ENCODE measurements around the gene HPCA. TPM values are rescaled to one million over a fixed set of nuclear protein-coding genes. Genes with fewer than 3 reads are reported as not detected.

HPCA gene
- total and polyA plus RNA-seq, 2 donors (not counting 1 experiment from before 2014, with no cell fraction given) = 0.33 TPM; not detected in 1

DNA sequence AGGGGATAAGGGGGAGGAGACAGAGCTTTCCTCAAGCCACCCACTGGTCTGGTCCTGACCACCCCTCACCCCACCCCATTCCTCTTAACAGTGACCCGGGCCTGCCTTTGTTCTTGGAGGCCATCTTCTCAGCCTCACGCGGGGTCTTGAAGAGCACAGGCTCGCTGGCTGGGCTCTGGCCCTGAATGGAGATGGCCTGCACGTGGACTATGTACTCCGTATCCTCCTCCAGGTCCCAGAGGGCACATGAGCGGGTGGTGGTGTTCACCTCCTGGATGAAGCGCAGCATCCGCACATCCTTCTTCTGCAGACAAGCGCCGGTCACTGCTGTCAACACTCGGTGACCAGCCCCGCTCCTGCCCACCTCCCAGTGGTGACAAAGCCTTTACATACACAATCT is 18.2 kb upstream of the HPCA start:
- Histone ChIP-seq H3K4me2 (ENCODE audit: extremely low read depth, insufficient read depth, low read length) (no peak overlapping the region), H3K79me2 (ENCODE audit: control insufficient read depth, insufficient read depth, low read length) (no peaks in the 10 kb centered on the region), H3K27me3 (ENCODE audit: control insufficient read depth, insufficient read depth, low read length) (peaks cover 12% of the 10 kb centered on the region), H3K9ac (ENCODE audit: insufficient read depth, low read length) (no peak overlapping the region), H3K4me3 (replicated peaks in 1 of 4; ENCODE audit: control extremely low read depth in 1 of 4, insufficient read depth in 1 of 4, low read depth in 3 of 4, low read length in 4 of 4) (no peak overlapping the region), H3K27ac (ENCODE audit: insufficient read depth, low read length) (no peak overlapping the region), H3K4me1 (ENCODE audit: control insufficient read depth, extremely low read depth, insufficient read depth, low read length) (no peaks in the 10 kb centered on the region), H2AFZ (ENCODE audit: low read length) (no peak overlapping the region), H3K36me3 (ENCODE audit: control insufficient read depth, insufficient read depth, low read length) (no peaks in the 10 kb centered on the region), H4K20me1 (ENCODE audit: control insufficient read depth, extremely low read depth, insufficient read depth, low read length) (no peaks in the 10 kb centered on the region), H3K9me3 (ENCODE audit: control insufficient read depth, insufficient read depth, low read depth, low read length) (no peaks in the 10 kb centered on the region)
- TF ChIP-seq EZH2 (IDR thresholded peaks at IDR 0.05; ENCODE audit: low read length, missing control alignments) = no peak
- TF ChIP-seq, protein P1, sequence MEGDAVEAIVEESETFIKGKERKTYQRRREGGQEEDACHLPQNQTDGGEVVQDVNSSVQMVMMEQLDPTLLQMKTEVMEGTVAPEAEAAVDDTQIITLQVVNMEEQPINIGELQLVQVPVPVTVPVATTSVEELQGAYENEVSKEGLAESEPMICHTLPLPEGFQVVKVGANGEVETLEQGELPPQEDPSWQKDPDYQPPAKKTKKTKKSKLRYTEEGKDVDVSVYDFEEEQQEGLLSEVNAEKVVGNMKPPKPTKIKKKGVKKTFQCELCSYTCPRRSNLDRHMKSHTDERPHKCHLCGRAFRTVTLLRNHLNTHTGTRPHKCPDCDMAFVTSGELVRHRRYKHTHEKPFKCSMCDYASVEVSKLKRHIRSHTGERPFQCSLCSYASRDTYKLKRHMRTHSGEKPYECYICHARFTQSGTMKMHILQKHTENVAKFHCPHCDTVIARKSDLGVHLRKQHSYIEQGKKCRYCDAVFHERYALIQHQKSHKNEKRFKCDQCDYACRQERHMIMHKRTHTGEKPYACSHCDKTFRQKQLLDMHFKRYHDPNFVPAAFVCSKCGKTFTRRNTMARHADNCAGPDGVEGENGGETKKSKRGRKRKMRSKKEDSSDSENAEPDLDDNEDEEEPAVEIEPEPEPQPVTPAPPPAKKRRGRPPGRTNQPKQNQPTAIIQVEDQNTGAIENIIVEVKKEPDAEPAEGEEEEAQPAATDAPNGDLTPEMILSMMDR (conservative IDR thresholded peaks at IDR 0.05 in 1 of 2, IDR thresholded peaks at IDR 0.05 in 1 of 2; ENCODE audit: low read depth in 1 of 2, low read length in 2 of 2) = no peak
- no peak for DNase-seq (ENCODE audit: low read depth in 2 of 2)

DNA sequence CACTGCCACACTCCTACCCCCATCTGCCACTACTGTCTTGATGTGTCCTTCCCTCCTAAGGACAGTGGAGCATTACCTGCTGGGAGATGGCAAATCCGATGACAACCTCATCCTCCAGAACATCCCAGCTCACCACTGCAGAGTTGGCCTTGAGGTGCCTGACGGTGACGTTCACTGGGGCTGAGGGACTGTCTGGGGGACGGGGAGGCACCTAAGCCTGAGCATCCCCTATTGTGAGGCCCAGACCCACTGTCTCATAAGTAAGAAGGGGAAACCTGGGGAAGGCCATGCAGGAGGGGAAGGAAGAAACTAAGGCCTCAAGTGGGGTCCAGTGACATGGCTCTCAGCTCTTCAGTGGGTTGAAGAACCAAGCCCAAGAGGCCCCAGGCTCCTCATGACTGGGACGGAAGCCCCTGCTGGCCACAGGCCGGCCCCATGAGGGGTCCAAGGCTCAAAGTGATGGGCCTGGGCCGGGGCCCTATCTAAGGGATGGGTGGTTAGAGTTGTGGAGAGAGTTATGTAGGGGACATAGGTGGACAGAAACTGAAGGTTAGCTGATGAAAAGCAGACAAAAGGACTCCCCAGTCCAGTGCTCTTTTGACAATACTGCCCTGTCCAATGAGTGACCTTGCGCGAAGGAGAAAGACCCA is 17.4 kb upstream of the HPCA start:
- Histone ChIP-seq H3K4me1 (ENCODE audit: control insufficient read depth, extremely low read depth, insufficient read depth, low read length) (no peaks in the 10 kb centered on the region), H3K4me3 (replicated peaks in 1 of 4; ENCODE audit: control extremely low read depth in 1 of 4, insufficient read depth in 1 of 4, low read depth in 3 of 4, low read length in 4 of 4) (no peak overlapping the region), H3K9ac (ENCODE audit: insufficient read depth, low read length) (no peak overlapping the region), H3K27me3 (ENCODE audit: control insufficient read depth, insufficient read depth, low read length) (peaks cover 12% of the 10 kb centered on the region), H3K9me3 (ENCODE audit: control insufficient read depth, insufficient read depth, low read depth, low read length) (no peaks in the 10 kb centered on the region), H2AFZ (ENCODE audit: low read length) (no peak overlapping the region), H4K20me1 (ENCODE audit: control insufficient read depth, extremely low read depth, insufficient read depth, low read length) (no peaks in the 10 kb centered on the region), H3K79me2 (ENCODE audit: control insufficient read depth, insufficient read depth, low read length) (no peaks in the 10 kb centered on the region), H3K27ac (ENCODE audit: insufficient read depth, low read length) (no peak overlapping the region), H3K4me2 (ENCODE audit: extremely low read depth, insufficient read depth, low read length) (no peak overlapping the region), H3K36me3 (ENCODE audit: control insufficient read depth, insufficient read depth, low read length) (no peaks in the 10 kb centered on the region)
- TF ChIP-seq, protein P1 (conservative IDR thresholded peaks at IDR 0.05 in 1 of 2, IDR thresholded peaks at IDR 0.05 in 1 of 2; ENCODE audit: low read depth in 1 of 2, low read length in 2 of 2) = no peak
- no peak for DNase-seq (ENCODE audit: low read depth in 2 of 2)

DNA sequence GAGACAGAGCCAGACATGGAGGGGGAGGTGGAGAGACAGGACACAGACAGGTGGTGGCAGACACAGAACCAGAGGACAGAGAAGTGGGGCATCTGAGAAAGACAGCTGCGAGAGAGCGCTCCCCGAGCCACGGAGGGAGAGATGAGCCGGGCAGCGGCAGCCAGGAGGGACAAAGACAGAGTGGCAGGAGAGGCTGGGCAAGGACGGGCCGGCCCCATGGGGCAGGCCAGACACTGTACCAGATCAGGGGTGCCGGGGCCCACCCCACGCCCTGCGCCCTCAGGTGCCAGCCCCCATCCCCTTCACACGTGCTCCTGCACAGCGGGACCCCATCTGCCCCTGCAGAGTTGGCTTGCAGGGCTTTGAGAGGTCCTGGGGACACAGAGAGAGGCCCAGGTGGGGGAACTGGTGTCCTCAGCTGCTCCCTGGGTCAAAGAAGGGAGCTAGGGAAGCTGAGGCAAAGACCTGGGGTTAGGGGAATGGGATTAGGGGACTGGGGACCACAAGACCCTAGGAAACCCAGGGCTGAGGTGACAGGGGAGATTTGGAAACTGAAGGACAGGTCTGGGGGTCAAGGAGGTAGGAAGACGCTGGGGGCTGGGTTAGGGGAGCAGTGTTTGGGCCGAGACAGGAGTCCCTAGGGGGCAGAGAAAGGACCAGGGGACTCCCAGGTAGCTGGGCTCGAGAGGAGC is 16.2 kb upstream of the HPCA start:
- H2AFZ ChIP-seq (ENCODE audit: low read length) = no peak overlapping the region
- no peak overlapping the region for H3K9ac ChIP-seq (ENCODE audit: insufficient read depth, low read length)
- H3K4me2 ChIP-seq (ENCODE audit: extremely low read depth, insufficient read depth, low read length) = peak overlapping the region; percentile 23

More for the DNA sequence above, 16.2 kb upstream of the HPCA start:
- TF ChIP-seq, protein P1 (conservative IDR thresholded peaks at IDR 0.05 in 1 of 2, IDR thresholded peaks at IDR 0.05 in 1 of 2; ENCODE audit: low read depth in 1 of 2, low read length in 2 of 2) = no peak
- TF ChIP-seq EZH2 (IDR thresholded peaks at IDR 0.05; ENCODE audit: low read length, missing control alignments) = no peak
- Histone ChIP-seq H3K9me3 (ENCODE audit: control insufficient read depth, insufficient read depth, low read depth, low read length) (no peaks in the 10 kb centered on the region), H3K36me3 (ENCODE audit: control insufficient read depth, insufficient read depth, low read length) (no peaks in the 10 kb centered on the region), H3K4me3 (replicated peaks in 1 of 4; ENCODE audit: control extremely low read depth in 1 of 4, insufficient read depth in 1 of 4, low read depth in 3 of 4, low read length in 4 of 4) (peak overlapping the region in 1 of 4 experiments; percentile 27), H3K79me2 (ENCODE audit: control insufficient read depth, insufficient read depth, low read length) (no peaks in the 10 kb centered on the region), H3K4me1 (ENCODE audit: control insufficient read depth, extremely low read depth, insufficient read depth, low read length) (no peaks in the 10 kb centered on the region), H3K27me3 (ENCODE audit: control insufficient read depth, insufficient read depth, low read length) (peaks cover 12% of the 10 kb centered on the region), H3K27ac (ENCODE audit: insufficient read depth, low read length) (no peak overlapping the region), H4K20me1 (ENCODE audit: control insufficient read depth, extremely low read depth, insufficient read depth, low read length) (no peaks in the 10 kb centered on the region)
- no peak for DNase-seq (ENCODE audit: low read depth in 2 of 2)
